ENCODE results near the gene WDR27.

The WDR27 gene

DNA sequence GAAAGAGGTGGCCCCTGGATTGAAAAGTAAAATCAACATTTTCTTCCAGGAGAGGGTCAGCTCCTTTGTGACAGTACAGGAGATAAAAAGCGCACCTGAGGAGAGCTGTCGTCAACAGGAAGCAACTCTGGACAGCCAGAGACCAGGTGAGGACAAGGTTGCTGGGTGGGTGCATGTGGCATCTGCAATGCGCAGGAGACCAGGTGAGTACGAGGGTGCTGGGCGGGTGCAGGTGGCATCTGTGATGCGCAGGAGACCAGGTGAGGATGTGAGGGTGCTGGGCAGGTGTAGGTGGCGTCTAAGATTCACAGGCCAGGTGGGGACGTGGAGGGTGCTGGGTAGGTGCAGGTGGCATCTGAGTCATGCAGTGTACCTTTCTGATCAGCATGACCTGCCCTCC lies 38.4 kb downstream of the WDR27 start:
- no peak overlapping the region for H3K9ac ChIP-seq (ENCODE audit: low read length in 2 of 2)
- no peaks in the 10 kb centered on the region for H3K9me3 ChIP-seq (ENCODE audit: control insufficient read depth in 2 of 2, low read length in 2 of 2)
- no peak overlapping the region for H3K4me3 ChIP-seq (ENCODE audit: low read length in 2 of 2)
- H3K36me3 ChIP-seq (ENCODE audit: control insufficient read depth in 2 of 2, insufficient read depth in 2 of 2, low read length in 2 of 2) = peaks cover 17 to 31% of the 10 kb centered on the region in 2 donors
- no peak overlapping the region for H3K27ac ChIP-seq (ENCODE audit: low read length)
- H3K4me1 ChIP-seq (ENCODE audit: control insufficient read depth, insufficient read depth, low read length) = no peaks in the 10 kb centered on the region
- H3K27me3 ChIP-seq (ENCODE audit: control insufficient read depth in 1 of 2, insufficient read depth in 2 of 2, low read length in 2 of 2) = no peaks in the 10 kb centered on the region

DNA sequence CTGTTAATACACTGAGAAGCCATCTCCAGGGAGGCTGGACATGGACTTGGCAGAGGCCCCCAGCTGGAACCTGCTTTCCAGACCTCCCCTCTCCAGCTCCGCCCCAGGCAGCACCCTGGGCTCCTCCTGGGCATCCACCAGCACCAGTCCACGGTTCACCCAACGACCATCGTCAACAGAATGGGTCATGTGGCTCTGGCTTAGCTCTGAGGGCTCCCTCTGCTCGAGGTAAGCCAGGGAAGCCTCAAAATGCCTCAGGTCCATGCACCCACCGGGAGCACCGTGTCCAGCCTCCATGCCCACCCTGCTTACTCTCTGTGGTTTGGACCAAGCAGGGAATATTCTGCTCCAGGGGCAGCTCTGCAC lies 40.5 kb downstream of the WDR27 start:
- Histone ChIP-seq H3K4me1 (ENCODE audit: control insufficient read depth, insufficient read depth, low read length) (no peaks in the 10 kb centered on the region), H3K36me3 (ENCODE audit: control insufficient read depth in 2 of 2, insufficient read depth in 2 of 2, low read length in 2 of 2) (peaks cover 12 to 27% of the 10 kb centered on the region in 2 donors), H3K9me3 (ENCODE audit: control insufficient read depth in 2 of 2, low read length in 2 of 2) (no peaks in the 10 kb centered on the region), H3K27ac (ENCODE audit: low read length) (no peak overlapping the region), H3K4me3 (ENCODE audit: low read length in 2 of 2) (no peak overlapping the region), H3K27me3 (ENCODE audit: control insufficient read depth in 1 of 2, insufficient read depth in 2 of 2, low read length in 2 of 2) (no peaks in the 10 kb centered on the region), H3K9ac (ENCODE audit: low read length in 2 of 2) (no peak overlapping the region)

DNA sequence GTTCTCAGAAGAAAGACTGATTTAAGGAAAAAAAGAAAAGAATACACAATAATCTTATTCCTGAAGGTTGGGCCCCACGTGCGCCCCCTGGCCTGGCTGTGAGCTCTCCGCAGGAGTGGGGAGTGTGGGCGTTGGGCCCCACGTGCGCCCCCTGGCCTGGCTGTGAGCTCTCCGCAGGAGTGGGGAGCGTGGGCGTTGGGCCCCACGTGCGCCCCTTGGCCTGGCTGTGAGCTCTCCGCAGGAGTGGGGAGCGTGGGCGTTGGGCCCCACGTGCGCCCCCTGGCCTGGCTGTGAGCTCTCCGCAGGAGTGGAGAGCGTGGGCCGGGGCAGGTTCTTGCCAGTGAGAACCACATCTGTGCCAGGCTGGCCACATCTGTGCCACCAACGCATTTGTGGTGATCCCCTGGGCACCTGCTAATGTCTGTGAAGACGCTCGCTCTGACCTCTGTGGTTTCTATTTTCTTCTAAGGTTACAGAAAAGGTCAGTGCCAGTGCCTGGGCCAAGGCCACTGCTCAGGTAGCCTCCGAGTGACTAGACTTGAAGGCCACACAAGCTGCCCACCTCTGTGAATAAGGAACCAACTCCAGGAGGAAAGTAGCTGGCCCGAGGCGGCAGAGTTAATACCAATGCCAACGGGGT lies 41.0 kb downstream of the WDR27 start:
- H3K27me3 ChIP-seq (ENCODE audit: control insufficient read depth in 1 of 2, insufficient read depth in 2 of 2, low read length in 2 of 2) = no peaks in the 10 kb centered on the region
- no peak overlapping the region for H3K4me3 ChIP-seq (ENCODE audit: low read length in 2 of 2)
- no peak overlapping the region for H3K9ac ChIP-seq (ENCODE audit: low read length in 2 of 2)
- peaks cover 12 to 27% of the 10 kb centered on the region in 2 donors for H3K36me3 ChIP-seq (ENCODE audit: control insufficient read depth in 2 of 2, insufficient read depth in 2 of 2, low read length in 2 of 2)
- H3K27ac ChIP-seq (ENCODE audit: low read length) = no peak overlapping the region
- H3K9me3 ChIP-seq (ENCODE audit: control insufficient read depth in 2 of 2, low read length in 2 of 2) = no peaks in the 10 kb centered on the region
- no peaks in the 10 kb centered on the region for H3K4me1 ChIP-seq (ENCODE audit: control insufficient read depth, insufficient read depth, low read length)

DNA sequence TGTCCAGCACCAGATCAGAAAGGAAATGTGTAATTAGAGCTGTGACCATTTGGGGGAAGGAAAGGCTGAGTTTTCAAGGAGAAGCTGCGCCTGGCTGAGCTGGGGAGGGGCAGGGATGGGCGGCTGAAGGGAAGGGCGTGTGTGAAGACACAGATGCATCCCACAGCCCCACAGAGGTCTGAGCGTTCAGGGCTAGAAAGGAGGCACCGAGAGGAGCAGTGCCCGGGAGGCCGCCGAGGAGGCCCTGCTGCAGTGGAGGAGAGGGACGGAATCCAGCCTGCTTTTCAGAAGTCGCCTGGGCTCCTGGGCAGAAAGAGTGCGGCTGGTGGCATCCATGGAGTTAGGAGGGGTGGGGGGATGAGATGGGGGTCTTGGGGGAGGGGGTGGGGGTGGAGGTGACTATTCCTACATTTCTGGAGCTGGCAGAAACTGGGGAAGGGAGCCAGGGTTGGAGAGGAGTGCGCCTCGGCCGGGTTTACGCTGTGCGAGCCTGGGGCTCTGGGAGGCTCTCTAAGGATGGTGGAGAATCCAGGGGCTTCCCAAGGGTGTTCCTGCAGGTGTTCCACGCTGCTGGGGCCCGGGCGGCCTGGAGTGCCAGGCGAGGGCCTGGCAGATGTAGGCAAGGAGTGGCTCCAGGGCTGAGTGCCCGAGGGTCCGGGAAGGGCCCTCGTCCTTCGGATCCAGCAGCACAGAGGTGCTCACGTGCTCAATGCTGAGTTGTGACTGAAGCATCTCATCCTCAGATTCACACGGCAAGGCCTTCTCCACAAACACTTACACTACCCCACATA lies 41.8 kb downstream of the WDR27 start:
- peaks cover 12 to 26% of the 10 kb centered on the region in 2 donors for H3K36me3 ChIP-seq (ENCODE audit: control insufficient read depth in 2 of 2, insufficient read depth in 2 of 2, low read length in 2 of 2)
- H3K4me1 ChIP-seq (ENCODE audit: control insufficient read depth, insufficient read depth, low read length) = no peaks in the 10 kb centered on the region
- H3K9me3 ChIP-seq (ENCODE audit: control insufficient read depth in 2 of 2, low read length in 2 of 2) = no peaks in the 10 kb centered on the region
- no peak overlapping the region for H3K4me3 ChIP-seq (ENCODE audit: low read length in 2 of 2)
- H3K27ac ChIP-seq (ENCODE audit: low read length) = no peak overlapping the region
- no peak overlapping the region for H3K9ac ChIP-seq (ENCODE audit: low read length in 2 of 2)
- H3K27me3 ChIP-seq (ENCODE audit: control insufficient read depth in 1 of 2, insufficient read depth in 2 of 2, low read length in 2 of 2) = no peaks in the 10 kb centered on the region

DNA sequence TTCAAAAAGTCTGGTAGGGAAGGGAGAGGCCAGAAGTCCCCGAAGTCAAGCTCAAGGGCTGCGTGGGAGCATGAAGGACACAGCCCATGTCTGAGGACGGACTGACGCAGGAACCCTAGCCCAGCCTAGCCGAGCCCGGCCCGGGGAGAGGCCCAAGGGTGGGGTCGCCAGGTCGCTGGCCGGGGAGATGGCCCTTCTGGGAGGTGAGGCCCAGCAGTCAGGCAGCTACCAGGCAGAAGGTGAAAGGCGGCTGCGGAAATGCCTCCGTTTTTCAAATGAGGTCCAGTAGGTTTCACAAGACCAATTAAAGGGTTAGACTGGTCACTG lies 44.6 kb downstream of the WDR27 start:
- no peak overlapping the region for H3K27ac ChIP-seq (ENCODE audit: low read length)

DNA sequence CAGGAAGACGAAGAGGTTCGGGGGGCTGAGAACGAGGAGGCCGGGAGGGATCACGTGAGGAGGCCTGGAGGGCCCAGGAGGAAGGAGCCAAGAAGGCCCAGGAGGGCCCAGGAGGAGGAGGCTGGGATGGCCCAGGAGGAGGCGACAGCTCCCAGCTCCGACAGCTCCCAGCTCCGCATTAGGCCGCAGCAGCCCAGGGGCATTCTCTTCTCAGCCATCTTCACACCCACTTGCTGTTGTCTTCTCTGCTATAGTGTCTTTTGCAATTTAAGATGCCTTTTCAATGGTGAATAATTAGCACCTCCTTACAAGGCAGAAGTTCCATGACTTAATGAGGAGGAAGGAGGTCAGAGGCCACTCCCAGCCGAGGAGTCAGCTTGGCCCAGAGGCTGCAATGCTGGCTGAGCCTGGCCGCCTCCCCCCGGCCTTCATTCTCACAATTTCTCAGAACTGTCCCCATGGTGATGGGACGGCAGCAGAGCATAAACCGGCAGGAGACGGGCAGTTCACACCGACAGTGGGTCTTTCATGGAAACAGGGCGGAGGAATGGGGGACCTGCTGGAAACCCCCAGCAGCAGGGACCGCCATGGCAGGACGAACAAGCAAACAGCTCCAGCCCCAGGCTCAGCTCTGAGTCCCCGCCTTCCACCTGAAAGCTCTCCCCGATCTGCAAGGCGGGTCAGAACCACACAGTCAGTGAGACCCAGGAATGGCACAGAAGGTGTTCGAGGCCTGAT lies 45.1 kb downstream of the WDR27 start:
- Histone ChIP-seq H3K27ac (ENCODE audit: low read length) (no peak overlapping the region), H3K36me3 (ENCODE audit: control insufficient read depth in 2 of 2, insufficient read depth in 2 of 2, low read length in 2 of 2) (peaks cover 3 to 12% of the 10 kb centered on the region in 2 donors), H3K4me1 (ENCODE audit: control insufficient read depth, insufficient read depth, low read length) (no peaks in the 10 kb centered on the region), H3K9ac (ENCODE audit: low read length in 2 of 2) (no peak overlapping the region), H3K27me3 (ENCODE audit: control insufficient read depth in 1 of 2, insufficient read depth in 2 of 2, low read length in 2 of 2) (no peaks in the 10 kb centered on the region), H3K9me3 (ENCODE audit: control insufficient read depth in 2 of 2, low read length in 2 of 2) (no peaks in the 10 kb centered on the region), H3K4me3 (ENCODE audit: low read length in 2 of 2) (no peak overlapping the region)

More for the DNA sequence above, 44.6 kb downstream of the WDR27 start:
- Histone ChIP-seq H3K27me3 (ENCODE audit: control insufficient read depth in 1 of 2, insufficient read depth in 2 of 2, low read length in 2 of 2) (no peaks in the 10 kb centered on the region), H3K36me3 (ENCODE audit: control insufficient read depth in 2 of 2, insufficient read depth in 2 of 2, low read length in 2 of 2) (peaks cover 6 to 12% of the 10 kb centered on the region in 2 donors), H3K4me3 (ENCODE audit: low read length in 2 of 2) (no peak overlapping the region), H3K4me1 (ENCODE audit: control insufficient read depth, insufficient read depth, low read length) (no peaks in the 10 kb centered on the region), H3K9me3 (ENCODE audit: control insufficient read depth in 2 of 2, low read length in 2 of 2) (no peaks in the 10 kb centered on the region), H3K9ac (ENCODE audit: low read length in 2 of 2) (no peak overlapping the region)

DNA sequence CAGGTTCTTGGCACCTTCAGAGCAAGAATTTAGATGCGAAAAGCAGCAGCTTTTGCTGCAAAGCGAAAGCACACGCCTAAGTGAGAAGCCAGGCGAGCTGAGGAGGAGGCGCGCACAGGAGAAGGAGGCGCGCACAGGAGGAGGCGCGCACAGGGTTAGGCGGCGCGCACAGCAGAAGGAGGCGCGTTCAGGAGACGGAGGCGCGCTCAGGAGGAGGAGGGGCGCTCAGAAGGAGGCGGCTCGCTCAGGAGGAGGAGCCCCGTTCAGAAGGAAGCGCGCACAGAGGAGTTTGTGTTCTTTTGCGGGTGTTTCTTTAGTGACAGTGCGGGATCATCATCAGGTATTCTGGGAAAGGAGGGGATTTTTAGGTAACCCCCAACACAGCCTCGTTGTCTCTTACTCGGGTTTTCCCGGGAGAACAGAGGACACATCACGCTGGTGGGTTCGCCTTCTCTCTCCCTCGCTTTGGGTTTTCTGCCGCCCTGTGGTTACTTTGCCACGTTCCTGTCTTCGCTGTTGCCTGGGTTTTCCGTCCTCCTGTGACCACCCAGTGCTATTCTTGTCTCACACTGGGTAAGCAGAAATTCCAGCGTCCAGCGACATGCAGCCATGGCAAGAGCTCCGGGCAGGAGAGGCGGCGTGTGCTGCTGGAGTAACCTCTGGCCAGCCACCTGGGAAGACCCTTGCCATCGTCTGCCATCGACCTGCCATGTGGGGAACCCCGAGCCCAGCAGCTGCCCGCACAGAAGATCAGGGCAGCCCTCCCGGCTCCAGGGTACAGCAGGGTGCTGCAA lies 47.0 kb downstream of the WDR27 start:
- Histone ChIP-seq H3K9ac (ENCODE audit: low read length in 2 of 2) (peak overlapping the region; percentile 49 to 77), H3K27me3 (ENCODE audit: control insufficient read depth in 1 of 2, insufficient read depth in 2 of 2, low read length in 2 of 2) (no peaks in the 10 kb centered on the region), H3K4me1 (ENCODE audit: control insufficient read depth, insufficient read depth, low read length) (no peaks in the 10 kb centered on the region), H3K4me3 (ENCODE audit: low read length in 2 of 2) (peak overlapping the region; percentile 74 to 79), H3K27ac (ENCODE audit: low read length) (peak overlapping the region; percentile 66), H3K36me3 (ENCODE audit: control insufficient read depth in 2 of 2, insufficient read depth in 2 of 2, low read length in 2 of 2) (peaks cover 3 to 12% of the 10 kb centered on the region in 2 donors), H3K9me3 (ENCODE audit: control insufficient read depth in 2 of 2, low read length in 2 of 2) (no peaks in the 10 kb centered on the region)

DNA sequence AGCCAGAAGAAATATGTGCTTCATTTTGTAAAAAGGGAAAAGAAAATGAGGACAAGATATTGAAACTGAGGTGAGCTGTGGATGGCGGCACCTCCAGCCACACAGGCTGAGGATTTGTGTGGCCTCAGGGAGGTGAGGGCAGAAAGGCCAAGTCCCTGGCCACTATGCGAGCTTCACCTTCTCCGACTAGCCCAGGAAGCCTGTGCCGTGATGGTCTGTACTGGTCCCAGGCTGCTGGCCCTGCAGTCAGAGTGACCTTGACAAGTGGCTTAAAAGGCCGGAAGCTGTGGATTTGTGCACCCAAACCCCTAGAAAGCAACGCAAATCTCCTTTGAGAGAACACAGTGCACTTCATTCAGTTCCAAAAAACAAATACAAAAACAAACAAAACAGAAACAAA lies 48.1 kb downstream of the WDR27 start:
- Histone ChIP-seq H3K27me3 (ENCODE audit: control insufficient read depth in 1 of 2, insufficient read depth in 2 of 2, low read length in 2 of 2) (no peaks in the 10 kb centered on the region), H3K27ac (ENCODE audit: low read length) (peak overlapping the region; percentile 66), H3K9me3 (ENCODE audit: control insufficient read depth in 2 of 2, low read length in 2 of 2) (no peaks in the 10 kb centered on the region), H3K9ac (ENCODE audit: low read length in 2 of 2) (peak overlapping the region; percentile 12 to 77), H3K4me1 (ENCODE audit: control insufficient read depth, insufficient read depth, low read length) (no peaks in the 10 kb centered on the region), H3K4me3 (ENCODE audit: low read length in 2 of 2) (peak overlapping the region in 1 of 2 donors; percentile 79), H3K36me3 (ENCODE audit: control insufficient read depth in 2 of 2, insufficient read depth in 2 of 2, low read length in 2 of 2) (peaks cover 3 to 9% of the 10 kb centered on the region in 2 donors)

DNA sequence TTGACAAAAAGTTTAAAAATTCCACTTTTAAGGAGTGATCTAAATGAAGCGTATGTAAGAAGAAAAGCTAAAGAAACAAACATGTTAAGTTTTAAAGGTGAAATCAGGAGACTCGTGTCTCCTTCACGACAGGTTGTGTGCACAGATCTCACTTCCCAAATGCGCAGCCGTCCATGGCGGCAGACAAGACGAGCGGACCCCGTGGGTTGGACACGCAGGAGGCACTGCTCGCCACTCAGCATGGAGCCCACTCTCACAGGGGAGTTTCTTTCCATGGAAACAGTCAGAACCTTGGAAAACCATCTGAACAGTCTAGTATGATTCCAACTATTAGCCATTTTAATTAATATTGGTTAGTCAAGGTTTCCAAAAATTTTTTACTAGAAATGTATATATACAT lies 48.9 kb downstream of the WDR27 start:
- Histone ChIP-seq H3K4me3 (ENCODE audit: low read length in 2 of 2) (no peak overlapping the region), H3K36me3 (ENCODE audit: control insufficient read depth in 2 of 2, insufficient read depth in 2 of 2, low read length in 2 of 2) (peaks cover under 1 to 7% of the 10 kb centered on the region in 2 donors), H3K4me1 (ENCODE audit: control insufficient read depth, insufficient read depth, low read length) (no peaks in the 10 kb centered on the region), H3K9ac (ENCODE audit: low read length in 2 of 2) (no peak overlapping the region), H3K27ac (ENCODE audit: low read length) (no peak overlapping the region), H3K27me3 (ENCODE audit: control insufficient read depth in 1 of 2, insufficient read depth in 2 of 2, low read length in 2 of 2) (no peaks in the 10 kb centered on the region), H3K9me3 (ENCODE audit: control insufficient read depth in 2 of 2, low read length in 2 of 2) (no peaks in the 10 kb centered on the region)

DNA sequence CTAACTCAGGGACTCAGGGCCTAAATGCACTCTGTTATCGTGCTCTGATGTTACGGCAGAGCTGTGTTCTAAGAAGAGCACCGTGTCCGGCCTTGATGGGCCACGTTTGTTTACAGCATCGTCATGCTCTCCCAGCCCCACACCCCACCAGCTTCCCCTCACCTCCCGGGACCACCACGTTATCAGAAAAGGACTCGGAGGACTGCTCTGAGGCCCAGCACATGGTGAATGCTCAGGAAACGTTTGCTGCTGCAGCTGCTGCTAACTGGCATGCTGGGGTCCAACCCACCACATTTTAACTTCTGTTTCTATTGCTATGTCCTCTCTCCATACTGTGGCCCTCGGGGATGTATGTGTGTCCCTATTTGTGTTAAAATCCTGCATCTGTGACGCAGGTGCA lies 50.3 kb downstream of the WDR27 start:
- H3K4me1 ChIP-seq (ENCODE audit: control insufficient read depth, insufficient read depth, low read length) = no peaks in the 10 kb centered on the region
- no peaks in the 10 kb centered on the region for H3K9me3 ChIP-seq (ENCODE audit: control insufficient read depth in 2 of 2, low read length in 2 of 2)
- H3K27ac ChIP-seq (ENCODE audit: low read length) = no peak overlapping the region
- H3K9ac ChIP-seq (ENCODE audit: low read length in 2 of 2) = no peak overlapping the region
- H3K36me3 ChIP-seq (ENCODE audit: control insufficient read depth in 2 of 2, insufficient read depth in 2 of 2, low read length in 2 of 2) = peaks cover 0 to 4% of the 10 kb centered on the region in 2 donors
- H3K27me3 ChIP-seq (ENCODE audit: control insufficient read depth in 1 of 2, insufficient read depth in 2 of 2, low read length in 2 of 2) = no peaks in the 10 kb centered on the region
- no peak overlapping the region for H3K4me3 ChIP-seq (ENCODE audit: low read length in 2 of 2)

Data from stomach smooth muscle (tissue), 2 donors.